ENCODE data around the gene PSME4.
"Not testable (repeated sequence)": the region's sequence is repeated elsewhere in the genome, so short reads cannot be mapped to it uniquely, and the experiment has no call there.

PSME4 gene

DNA sequence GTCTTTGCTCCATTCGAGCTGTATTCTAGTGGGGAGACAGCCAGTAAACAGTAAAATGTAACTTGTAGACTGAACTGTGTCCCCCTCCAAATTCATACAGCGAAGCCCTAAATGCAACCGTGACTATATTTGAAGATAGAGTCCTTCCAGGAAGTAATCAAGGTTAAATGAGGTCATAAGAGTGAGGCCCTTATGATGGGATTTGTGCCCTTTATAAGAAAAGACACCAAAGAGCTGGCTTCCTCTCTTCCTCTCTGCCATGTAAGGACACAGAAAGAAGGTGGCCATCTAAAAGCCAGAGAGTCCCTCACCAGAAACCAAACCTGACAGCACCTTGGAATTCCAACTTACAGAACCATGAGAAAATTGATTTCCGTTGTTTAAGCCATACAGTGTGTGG, 142.5 kb downstream of the PSME4 start:
- no peak for DNase-seq

DNA sequence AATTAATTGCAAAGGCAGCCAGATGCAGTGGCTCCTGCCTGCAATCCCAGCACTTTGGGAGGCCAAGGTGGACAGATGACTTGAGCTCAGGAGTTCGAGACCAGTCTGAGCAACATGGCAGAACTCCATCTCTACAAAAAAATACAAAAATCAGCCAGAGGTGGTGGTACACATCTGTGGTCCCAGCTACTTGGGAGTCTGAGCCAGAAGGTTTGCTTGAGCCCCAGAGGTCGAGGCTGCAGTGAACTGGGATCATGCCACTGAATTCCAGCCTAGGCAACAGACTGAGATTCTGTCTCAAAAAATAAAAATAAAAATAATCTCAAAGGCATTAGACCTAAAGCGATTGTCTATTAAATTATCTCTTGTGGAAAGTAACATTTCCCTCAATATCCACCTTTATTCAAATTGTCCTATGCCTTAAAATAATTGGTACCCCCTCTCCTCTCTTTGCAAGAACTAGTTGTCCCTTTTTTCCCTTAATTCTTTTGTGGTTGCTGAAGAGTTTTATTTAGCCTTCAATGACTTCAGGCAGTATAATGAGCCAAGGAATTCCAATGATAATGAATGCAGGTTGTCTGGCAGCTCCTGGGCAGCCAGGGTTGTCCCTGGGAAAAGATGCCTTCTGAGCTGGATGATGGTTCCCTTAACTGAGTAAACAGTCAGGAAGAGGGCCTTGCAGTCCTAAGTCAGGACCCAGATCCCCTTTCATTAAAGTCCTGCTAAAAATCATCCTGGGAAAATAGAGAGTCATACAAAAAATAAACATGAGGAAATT, 143.2 kb downstream of the PSME4 start:
- no peak for DNase-seq

DNA sequence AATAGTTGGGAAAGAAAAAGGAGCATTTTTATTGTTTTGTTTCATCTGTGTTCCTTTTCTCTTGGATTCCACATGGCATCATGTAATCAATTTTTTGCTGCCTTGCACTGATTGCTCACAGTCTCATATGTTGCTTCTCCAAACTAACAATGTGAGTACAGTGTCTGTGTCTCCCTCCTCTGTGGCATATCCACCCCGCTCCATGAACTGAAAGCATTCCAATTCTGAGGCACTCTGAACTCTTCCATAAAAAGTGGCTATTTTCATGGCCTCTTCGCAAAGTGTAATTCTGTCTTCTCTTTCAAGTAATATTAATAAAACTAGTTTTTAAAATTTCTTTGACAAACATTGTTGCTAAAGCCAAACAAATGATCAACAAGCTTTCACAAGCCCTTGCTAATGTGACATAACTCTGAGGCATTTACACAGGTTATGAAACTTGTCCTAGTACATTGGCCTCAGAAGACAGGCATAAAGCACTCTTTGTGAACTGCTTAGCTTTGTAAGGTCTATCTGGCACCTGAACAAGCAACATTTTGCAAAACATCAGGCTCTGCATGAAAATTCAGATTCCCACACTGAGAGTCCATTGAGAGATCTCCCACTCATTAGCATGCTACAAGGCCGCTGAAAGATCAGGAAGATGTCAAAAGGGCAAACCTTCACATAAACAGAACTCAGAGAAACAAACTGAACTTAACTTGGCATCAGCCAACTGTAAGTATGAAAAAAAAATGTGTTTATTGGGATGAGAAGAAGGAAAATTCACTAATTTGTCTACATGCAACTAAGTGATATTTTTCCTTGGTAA, 144.0 kb downstream of the PSME4 start:
- no peak for DNase-seq

DNA sequence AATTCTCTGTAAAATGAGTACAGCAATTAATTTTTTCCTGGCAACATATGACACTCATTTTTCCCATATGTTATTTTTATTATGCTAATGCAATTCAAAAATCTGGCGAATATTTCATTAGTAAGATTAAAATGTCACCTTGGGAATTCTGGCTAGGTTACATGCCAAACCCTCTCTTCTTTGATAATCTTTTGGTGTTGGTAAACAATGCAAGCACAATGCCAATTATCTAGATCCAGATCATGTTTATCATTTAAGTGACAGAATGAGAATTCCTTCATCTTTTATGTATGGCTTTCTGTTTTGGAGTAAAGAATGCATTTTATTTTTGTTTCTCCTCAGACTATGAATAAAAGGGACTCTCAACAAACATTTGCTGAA, 144.8 kb downstream of the PSME4 start:
- no peak for DNase-seq

DNA sequence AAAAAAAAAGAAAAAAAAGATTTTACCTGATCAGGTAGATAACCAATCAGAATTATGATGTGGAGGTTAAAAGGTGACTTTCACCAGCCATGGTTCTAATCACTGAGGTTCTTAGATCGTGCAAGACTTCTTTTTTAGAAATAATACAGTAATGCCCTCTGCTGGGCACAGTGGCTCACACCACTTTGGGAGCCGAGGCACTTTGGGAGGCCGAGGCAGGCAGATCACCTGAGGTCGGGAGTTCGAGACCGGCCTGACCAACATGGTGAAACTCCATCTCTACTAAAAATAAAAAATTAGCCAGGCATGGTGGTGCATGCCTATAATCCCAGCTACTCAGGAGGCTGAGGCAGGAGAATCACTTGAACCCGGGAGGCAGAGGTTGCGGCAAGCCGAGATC, 147.2 kb downstream of the PSME4 start:
- DNase-seq: not testable (repeated sequence)

DNA sequence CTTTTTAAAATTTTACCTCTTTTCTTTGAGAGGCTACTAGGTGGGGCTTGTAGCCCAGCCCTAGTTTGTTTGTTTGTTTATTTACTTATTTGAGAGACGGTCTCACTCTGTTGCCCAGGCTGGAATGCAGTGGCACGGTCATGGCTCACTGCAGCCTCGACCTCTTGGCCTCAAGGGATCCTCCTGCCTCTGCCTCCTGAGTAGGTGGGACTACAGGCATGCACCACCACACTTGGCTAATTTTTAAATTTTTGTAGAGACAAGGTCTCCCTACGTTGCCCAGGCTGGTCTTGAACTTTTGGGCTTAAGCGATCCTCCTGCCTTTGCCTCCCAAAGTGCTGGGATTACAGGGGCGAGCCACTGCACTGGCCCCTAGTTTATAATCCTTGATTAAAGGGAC, 149.0 kb downstream of the PSME4 start:
- DNase-seq: no peak

DNA sequence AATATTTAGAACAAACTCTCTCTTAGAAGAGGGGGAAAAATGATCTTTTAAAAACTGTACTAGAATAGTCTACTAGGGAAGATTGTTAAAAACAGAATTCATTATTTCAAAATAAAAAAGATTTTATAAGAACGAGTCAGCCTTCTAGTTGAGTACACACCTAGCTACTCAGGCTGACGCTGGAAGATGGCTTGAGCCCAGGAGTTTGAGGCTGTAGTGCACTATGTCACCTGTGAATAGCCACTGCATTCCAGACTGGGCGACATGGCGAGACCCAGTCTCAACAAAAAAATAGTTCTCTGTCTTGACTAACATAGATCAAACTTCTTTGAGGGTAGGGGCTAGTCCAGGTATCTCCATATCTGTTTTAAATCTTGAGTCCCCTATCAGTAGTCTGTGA, 150.1 kb downstream of the PSME4 start:
- no peak for DNase-seq

DNA sequence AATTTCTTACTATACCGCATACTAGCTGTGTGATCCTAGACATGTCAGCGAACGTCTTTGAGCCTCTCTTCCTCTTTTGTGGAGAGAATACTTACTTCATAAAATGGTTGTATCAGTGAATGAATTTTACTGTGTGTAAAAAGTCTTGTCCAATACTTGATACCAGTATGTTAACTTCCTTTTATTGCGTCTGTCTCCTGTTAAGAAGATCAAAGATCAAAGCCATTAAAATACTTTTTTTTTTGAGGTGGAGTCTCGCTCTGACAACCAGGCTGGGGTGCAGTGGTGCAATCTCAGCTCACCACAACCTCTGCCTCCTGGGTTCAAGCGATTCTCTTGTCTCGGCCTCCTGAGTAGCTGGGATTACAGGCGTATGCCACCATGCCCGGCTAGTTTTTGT, 150.7 kb downstream of the PSME4 start:
- DNase-seq: no peak

DNA sequence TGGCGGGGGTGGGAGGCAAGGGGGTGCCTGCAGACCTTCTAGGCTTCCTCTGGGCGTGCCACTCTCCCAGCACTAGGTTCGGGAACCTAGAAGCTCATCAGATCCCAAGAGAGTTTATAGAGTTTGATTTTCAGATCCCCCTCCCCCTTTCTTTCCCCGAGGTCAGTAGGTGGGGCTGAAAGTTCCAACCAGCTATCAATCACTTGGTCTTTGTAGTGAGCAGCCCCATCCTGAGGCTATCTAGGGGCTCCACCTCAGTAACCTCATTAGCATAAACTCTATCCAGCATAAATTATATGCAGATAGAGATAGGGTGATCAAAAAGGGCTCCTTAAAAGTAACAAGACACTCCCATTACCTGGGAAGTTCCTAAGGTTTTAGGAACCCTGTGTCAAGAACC, 151.2 kb downstream of the PSME4 start:
- no peak for DNase-seq

DNA sequence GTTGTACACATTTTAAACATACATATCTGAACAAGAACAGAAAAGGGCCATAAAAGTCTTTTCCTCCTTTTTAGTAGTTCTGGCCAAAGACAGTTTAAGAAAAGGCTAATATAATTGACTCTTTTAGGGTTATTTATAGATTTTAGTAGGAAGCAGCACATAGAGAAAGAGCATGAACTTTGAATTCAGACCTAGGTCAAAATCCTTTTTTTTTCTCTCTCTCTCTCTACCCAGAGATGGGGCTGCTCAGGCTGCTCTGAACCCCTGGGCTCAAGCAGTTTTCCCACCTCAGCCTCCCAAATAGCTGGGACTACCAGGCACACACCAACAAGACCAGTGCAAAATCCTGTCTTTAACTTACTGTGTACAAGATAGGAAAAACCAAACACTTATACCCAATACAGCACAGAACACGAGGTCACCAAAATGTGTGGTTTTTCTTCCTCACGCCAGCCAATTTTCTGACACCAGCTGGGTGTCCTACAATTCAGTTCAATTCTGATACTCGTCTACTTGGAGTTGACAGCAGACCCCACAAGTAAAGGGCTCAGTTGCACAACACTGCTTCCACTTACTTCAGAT, 151.8 kb downstream of the PSME4 start:
- DNase-seq: no peak
